Keratinocyte (primary cell): ENCODE results near the gene VSIG8. TPM values are rescaled to one million over a fixed set of nuclear protein-coding genes. Genes with fewer than 3 reads are reported as not detected.

Experiments
- DNase-seq: peaks from one replicate; pipeline ENCODE4 v3.0.0-alpha.2; 2011; ENCODE audit warnings: low read depth, missing footprints, low spot score
- FAIRE-seq: peaks from 2 replicates; lab custom pipeline; 2011; peaks lifted over from hg19 to GRCh38; lab: Jason Lieb, UNC
- H2AFZ ChIP-seq: 2 replicates; pipeline ENCODE4 v1.6.0; 2012; ENCODE audit warnings: low read length, control low read depth, inconsistent platforms; ENCODE audit not compliant: control insufficient read depth
- H3K27ac ChIP-seq: 2 replicates; pipeline ENCODE4 v1.5.1; 2011; ENCODE audit warnings: low read length; ENCODE audit not compliant: control insufficient read depth, insufficient read depth
- H3K27me3 ChIP-seq: 3 replicates; pipeline ENCODE4 v1.6.0; 2011; ENCODE audit warnings: low read length; ENCODE audit not compliant: control insufficient read depth, insufficient read depth; ENCODE audit errors: extremely low read depth
- H3K36me3 ChIP-seq, 2 experiments: 2 replicates in 1 of 2; 3 replicates in 1 of 2; pipeline ENCODE4 v1.5.1; 2011; ENCODE audit warnings: low read length in 2 of 2, mild to moderate bottlenecking in 1 of 2; ENCODE audit not compliant: control insufficient read depth in 2 of 2, insufficient read depth in 2 of 2; ENCODE audit errors: extremely low read depth in 1 of 2
- H3K4me1 ChIP-seq: 3 replicates; pipeline ENCODE4 v1.5.1; 2011; ENCODE audit warnings: low read length; ENCODE audit not compliant: control insufficient read depth, insufficient read depth; ENCODE audit errors: extremely low read depth
- H3K4me2 ChIP-seq: 3 replicates; pipeline ENCODE4 v1.6.0; 2011; ENCODE audit warnings: low read depth, low read length; ENCODE audit not compliant: control insufficient read depth, insufficient read depth; ENCODE audit errors: extremely low read depth
- H3K4me3 ChIP-seq, 3 experiments: fragments of 200-600 bp in 1 of 3; sonication (generic) in 1 of 3; 2 replicates in 2 of 3; 3 replicates in 1 of 3; pipeline ENCODE4 v1.5.1; 2011 to 2016; ENCODE audit warnings: low read length in 3 of 3, mild to moderate bottlenecking in 3 of 3, control low read depth in 2 of 3, inconsistent platforms in 1 of 3, low read depth in 1 of 3, mixed read lengths in 1 of 3, mixed run types in 1 of 3, moderate library complexity in 1 of 3; ENCODE audit not compliant: control insufficient read depth in 2 of 3, insufficient read depth in 2 of 3; ENCODE audit errors: extremely low read depth in 1 of 3
- H3K79me2 ChIP-seq: 2 replicates; pipeline ENCODE4 v1.6.0; 2012; ENCODE audit warnings: low read length; ENCODE audit not compliant: control insufficient read depth, insufficient read depth
- H3K9ac ChIP-seq: 3 replicates; pipeline ENCODE4 v1.6.0; 2011; ENCODE audit warnings: low read length; ENCODE audit not compliant: control insufficient read depth, insufficient read depth; ENCODE audit errors: extremely low read depth
- H3K9me1 ChIP-seq: 3 replicates; pipeline ENCODE4 v1.6.0; 2011; ENCODE audit warnings: low read length; ENCODE audit not compliant: control insufficient read depth, insufficient read depth; ENCODE audit errors: extremely low read depth
- H3K9me3 ChIP-seq: 2 replicates; pipeline ENCODE4 v1.5.1; 2012; ENCODE audit warnings: low read depth, low read length; ENCODE audit not compliant: control insufficient read depth
- H4K20me1 ChIP-seq: 3 replicates; pipeline ENCODE4 v1.6.0; 2011; ENCODE audit warnings: low read length; ENCODE audit not compliant: control insufficient read depth, insufficient read depth; ENCODE audit errors: extremely low read depth
- CTCF ChIP-seq, 3 experiments: IDR thresholded peaks in 1 of 3; conservative IDR thresholded peaks in 1 of 3; optimal IDR thresholded peaks in 1 of 3; 2 replicates in 2 of 3; 3 replicates in 1 of 3; pipeline versions ENCODE3 to v1.5.1; 2011; ENCODE audit warnings: low read length in 3 of 3, mild to moderate bottlenecking in 3 of 3, moderate library complexity in 2 of 3, control low read depth in 1 of 3, inconsistent platforms in 1 of 3; ENCODE audit not compliant: insufficient read depth in 2 of 3; ENCODE audit errors: extremely low read depth in 1 of 3
- EZH2 ChIP-seq: IDR thresholded peaks from one replicate; pipeline ENCODE4 v1.6.1; 2012; ENCODE audit warnings: inconsistent platforms, mild to moderate bottlenecking, low read length, moderate library complexity
- dilution Hi-C: fragments of 300-500 bp; cut with MboI; formaldehyde crosslinking; loops from one replicate; pipeline ENCODE4 v1.7.0; 2020; ENCODE audit warnings: low sequenced_read_pairs; ENCODE audit not compliant: extremely low pct_ligation_motif_present
- polyA minus RNA-seq, 3 experiments: library from RNA; depleted of rRNA, polyadenylated mRNA; stranded (reverse); fragments of >200 nt; gene quantifications; 1 replicate in 1 of 3; 2 replicates in 1 of 3; 3 replicates in 1 of 3; pipeline ENCODE4 v1.2.3, GENCODE V29; 2011
- polyA plus RNA-seq, 5 experiments: library from polyadenylated mRNA; depleted of rRNA in 3 of 5; stranded (reverse) in 3 of 5; stranded (forward) in 1 of 5; unstranded in 1 of 5; fragments of >200 nt; gene quantifications; 1 replicate in 1 of 5; 2 replicates in 3 of 5; 3 replicates in 1 of 5; pipeline versions ENCODE4 v1.2.1 to v1.2.3, GENCODE V29; 2011 to 2012; ENCODE audit warnings: missing spikeins in 2 of 5, low read depth in 1 of 5, low replicate concordance in 1 of 5

Gene VSIG8, protein sequence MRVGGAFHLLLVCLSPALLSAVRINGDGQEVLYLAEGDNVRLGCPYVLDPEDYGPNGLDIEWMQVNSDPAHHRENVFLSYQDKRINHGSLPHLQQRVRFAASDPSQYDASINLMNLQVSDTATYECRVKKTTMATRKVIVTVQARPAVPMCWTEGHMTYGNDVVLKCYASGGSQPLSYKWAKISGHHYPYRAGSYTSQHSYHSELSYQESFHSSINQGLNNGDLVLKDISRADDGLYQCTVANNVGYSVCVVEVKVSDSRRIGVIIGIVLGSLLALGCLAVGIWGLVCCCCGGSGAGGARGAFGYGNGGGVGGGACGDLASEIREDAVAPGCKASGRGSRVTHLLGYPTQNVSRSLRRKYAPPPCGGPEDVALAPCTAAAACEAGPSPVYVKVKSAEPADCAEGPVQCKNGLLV
- 0.48 to 1.5 TPM (median 0.56 TPM) in 3 replicates for polyA plus RNA-seq
- 0.19 TPM for polyA plus RNA-seq (2011; ENCODE audit: low read depth)
- polyA plus RNA-seq (2011; cell fraction: cytosol; rRNA removed), result 0.72 and 1.5 TPM in 2 replicates
- 0.14 and 0.53 TPM in 2 replicates for polyA plus RNA-seq (2011; cell fraction: nucleus; rRNA removed)
- 0.44 and 0.52 TPM in 2 replicates for polyA plus RNA-seq (2012; ENCODE audit: low replicate concordance)
- 0.99 to 2.5 TPM (median 1.0 TPM) in 3 replicates for polyA minus RNA-seq
- polyA minus RNA-seq (2011; cell fraction: cytosol; rRNA and poly(A)+ RNA removed), result not detected
- not detected in 2 replicates for polyA minus RNA-seq (2011; cell fraction: nucleus; rRNA and poly(A)+ RNA removed)

DNA sequence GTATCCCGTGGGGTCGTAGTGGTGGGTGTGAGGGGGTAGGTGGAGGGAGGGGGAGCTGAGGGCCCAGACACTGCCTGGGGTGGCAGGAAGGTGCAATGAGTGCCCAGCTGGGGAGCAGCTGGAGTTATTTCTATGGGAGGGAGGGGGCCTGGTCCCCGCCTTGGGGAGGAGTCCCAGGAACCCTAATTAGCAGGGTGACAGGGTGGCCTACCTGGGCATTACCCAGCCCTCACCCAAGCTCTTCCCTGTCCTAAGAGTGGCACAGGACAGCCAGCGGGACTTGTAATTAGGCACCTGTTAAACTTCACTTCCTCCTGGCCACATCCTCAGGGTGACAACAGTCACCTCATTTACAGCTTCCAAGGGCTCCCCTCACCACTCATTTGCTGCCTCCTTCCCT, at the start of gene VSIG8:
VSIG8 (minus strand) TSS at position 101 of the 400 bp plus-strand sequence. CDS start 136 bp downstream, outside the sequence.
- H3K4me2 ChIP-seq, result no peak within 1 kb of the TSS
- dilution Hi-C loops, result no loop called here
- no peak within 1 kb of the TSS for H2AFZ ChIP-seq
- H4K20me1 ChIP-seq, result no peaks in the 10 kb centered on the region
- H3K9ac ChIP-seq, result no peak within 1 kb of the TSS
- FAIRE-seq, result no peak
- H3K27me3 ChIP-seq, result no peaks in the 10 kb centered on the region
- DNase-seq, result no peak
- H3K4me1 ChIP-seq, result peaks cover 46% of the 10 kb centered on the region
- H3K9me1 ChIP-seq, result no peaks in the 10 kb centered on the region
- H3K36me3 ChIP-seq, result no peaks in the 10 kb centered on the region
- no peaks in the 10 kb centered on the region for H3K9me3 ChIP-seq
- H3K79me2 ChIP-seq, result no peaks in the 10 kb centered on the region
- H3K27ac ChIP-seq, result no peak within 1 kb of the TSS
- H3K4me3 ChIP-seq, result no peak within 1 kb of the TSS
- TF ChIP-seq EZH2 (no peak), CTCF (optimal IDR thresholded peaks at IDR 0.05 in 1 of 3, IDR thresholded peaks at IDR 0.05 in 1 of 3, conservative IDR thresholded peaks at IDR 0.05 in 1 of 3; ENCODE audit: extremely low read depth in 1 of 3, insufficient read depth in 2 of 3, low read length in 3 of 3) (no peak)

- peaks cover 0 to 3% of the 10 kb centered on the region in 2 experiments for H3K36me3 ChIP-seq
- peak; percentile 59 for FAIRE-seq
Measured at GRCh38 chr1:159911326-159912070, 49.0 kb upstream of the VSIG8 start.

More at GRCh38 chr1:159911326-159912070, 49.0 kb upstream of the VSIG8 start:
- Histone ChIP-seq H3K4me1 (peaks cover 57% of the 10 kb centered on the region), H3K4me3 (no peak overlapping the region), H2AFZ (no peak overlapping the region), H3K9me3 (no peaks in the 10 kb centered on the region), H4K20me1 (no peaks in the 10 kb centered on the region), H3K9me1 (no peaks in the 10 kb centered on the region), H3K4me2 (no peak overlapping the region), H3K9ac (no peak overlapping the region), H3K27me3 (no peaks in the 10 kb centered on the region), H3K27ac (peak overlapping the region; percentile 63), H3K79me2 (no peaks in the 10 kb centered on the region)
- no peak for TF ChIP-seq CTCF (optimal IDR thresholded peaks at IDR 0.05 in 1 of 3, IDR thresholded peaks at IDR 0.05 in 1 of 3, conservative IDR thresholded peaks at IDR 0.05 in 1 of 3; ENCODE audit: extremely low read depth in 1 of 3, insufficient read depth in 2 of 3, low read length in 3 of 3)
- TF ChIP-seq EZH2, result no peak
- DNase-seq, result no peak
- dilution Hi-C loops, result no loop called here
